Mesodermal cell (in vitro differentiated cells): ENCODE measurements around the gene CACNA1C.

Experiments used
- H3K27ac ChIP-seq: 2 replicates; pipeline ENCODE4 v1.7.0; 2013; ENCODE audit warnings: mild to moderate bottlenecking, low read depth, low read length, moderate library complexity; ENCODE audit not compliant: severe bottlenecking
- H3K36me3 ChIP-seq: 2 replicates; pipeline ENCODE4 v1.7.1; 2013; ENCODE audit warnings: mild to moderate bottlenecking, low read length, moderate library complexity; ENCODE audit not compliant: control insufficient read depth, insufficient read depth
- H3K4me1 ChIP-seq: one replicate; pipeline ENCODE4 v1.7.1; 2013; ENCODE audit warnings: mild to moderate bottlenecking, low read length; ENCODE audit not compliant: insufficient read depth, control insufficient read depth, poor library complexity, severe bottlenecking
- H3K4me3 ChIP-seq: 2 replicates; pipeline ENCODE4 v1.7.0; 2013; ENCODE audit warnings: low read length, control low read depth, mild to moderate bottlenecking; ENCODE audit not compliant: insufficient read depth, poor library complexity, severe bottlenecking; ENCODE audit errors: extremely low read depth
- H3K9me3 ChIP-seq: 2 replicates; pipeline ENCODE4 v1.7.1; 2013; ENCODE audit warnings: mild to moderate bottlenecking, low read length, moderate library complexity; ENCODE audit not compliant: control insufficient read depth
- WGBS, 2 experiments: methylation state at CpG; one replicate each; pipeline ENCODE4 v1.1.5; 2013; ENCODE audit warnings: missing lambda C conversion rate in 2 of 2; ENCODE audit not compliant: insufficient coverage in 2 of 2; 5-methylcytosine and 5-hydroxymethylcytosine counted together

CACNA1C gene

DNA sequence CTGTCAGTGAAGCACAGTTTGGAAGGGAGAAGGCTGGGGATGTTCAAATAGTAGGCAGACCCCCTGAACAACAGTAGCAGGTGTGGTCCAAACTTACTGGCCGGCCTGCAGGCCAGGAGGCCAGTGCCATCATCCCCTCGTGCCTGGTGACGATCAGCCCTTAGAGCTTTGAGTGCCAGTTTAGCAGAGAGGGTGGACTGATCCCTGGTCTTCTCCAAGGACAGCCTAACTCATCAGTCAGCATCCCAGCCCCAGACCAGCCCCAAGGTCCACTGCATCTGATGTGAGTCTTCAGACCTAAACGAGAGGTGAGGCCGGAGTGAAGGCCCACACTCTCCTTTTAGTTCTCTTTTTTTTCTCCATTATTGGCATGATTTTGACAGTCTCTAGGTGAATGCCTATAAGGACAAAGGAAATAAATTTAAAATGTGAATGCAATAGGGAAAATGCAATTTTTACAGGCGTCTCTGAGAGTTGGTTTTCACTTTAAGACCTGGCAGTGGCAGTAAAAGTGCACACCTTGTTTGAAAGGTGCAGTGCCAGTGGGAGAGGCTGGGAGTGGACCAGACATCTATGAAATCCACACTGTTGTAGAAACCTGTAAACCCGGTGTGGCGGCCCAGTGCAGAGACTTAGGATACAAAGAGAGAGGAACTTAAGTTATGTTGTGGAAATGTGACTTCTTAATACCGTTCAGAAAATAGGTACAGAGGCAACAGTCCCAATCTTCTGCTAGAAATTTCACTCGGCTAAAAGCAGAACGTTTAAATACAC is 311.2 kb downstream of the CACNA1C start:
- H3K4me3 ChIP-seq, result no peak overlapping the region
- peaks cover 6% of the 10 kb centered on the region for H3K9me3 ChIP-seq
- 94 to 97% methylated on average over 5 of the region's 11 CpGs for WGBS, 2 experiments
- H3K4me1 ChIP-seq, result peaks cover 4% of the 10 kb centered on the region
- no peaks in the 10 kb centered on the region for H3K36me3 ChIP-seq
- no peak overlapping the region for H3K27ac ChIP-seq

- Histone ChIP-seq H3K27ac (no peak overlapping the region), H3K4me1 (peaks cover 2% of the 10 kb centered on the region), H3K4me3 (no peak overlapping the region), H3K9me3 (peaks cover 6% of the 10 kb centered on the region), H3K36me3 (no peaks in the 10 kb centered on the region)
- WGBS, 2 experiments, result 91 to 93% methylated on average over 8 of the region's 9 CpGs
Observed at GRCh38 chr12:2364631-2365051, 311.9 kb downstream of the CACNA1C start.

- Histone ChIP-seq H3K9me3 (peaks cover 6% of the 10 kb centered on the region), H3K27ac (no peak overlapping the region), H3K4me3 (no peak overlapping the region), H3K36me3 (no peaks in the 10 kb centered on the region), H3K4me1 (no peaks in the 10 kb centered on the region)
- 100% methylated on average over 1 of the region's 3 CpGs; no CpG with 5 or more reads in 1 of the 2 experiments for WGBS, 2 experiments
Observed at GRCh38 chr12:2366711-2367110, 313.9 kb downstream of the CACNA1C start.

DNA sequence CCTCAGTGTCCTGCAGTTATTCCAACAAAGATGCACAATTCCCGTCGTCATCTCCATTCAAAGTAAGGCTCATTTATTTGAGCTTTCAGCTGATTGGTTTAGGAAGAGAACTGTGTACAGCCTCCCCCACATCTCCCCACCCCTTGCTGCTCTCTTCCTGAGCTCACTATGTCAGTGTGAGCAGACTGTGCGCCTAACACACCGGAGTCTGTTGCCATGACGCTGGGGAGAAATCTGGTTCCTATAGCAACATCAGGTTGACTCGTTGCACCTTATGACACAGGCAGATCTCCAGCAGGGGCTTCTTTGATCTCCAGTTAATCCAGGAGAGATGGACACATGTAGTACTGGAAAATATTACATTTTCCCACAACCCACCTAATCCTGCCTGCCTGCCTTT is 319.4 kb downstream of the CACNA1C start:
- peaks cover under 1% of the 10 kb centered on the region for H3K9me3 ChIP-seq
- 60 to 73% methylated on average over 3 to 6 of the region's 6 CpGs for WGBS, 2 experiments
- H3K27ac ChIP-seq, result no peak overlapping the region
- peaks cover 3% of the 10 kb centered on the region for H3K4me1 ChIP-seq
- H3K4me3 ChIP-seq, result no peak overlapping the region
- H3K36me3 ChIP-seq, result no peaks in the 10 kb centered on the region

- Histone ChIP-seq H3K4me1 (peaks cover 3% of the 10 kb centered on the region), H3K36me3 (no peaks in the 10 kb centered on the region), H3K9me3 (no peaks in the 10 kb centered on the region), H3K27ac (no peak overlapping the region), H3K4me3 (no peak overlapping the region)
- WGBS, 2 experiments, result 80 to 83% methylated on average over 10 to 12 of the region's 12 CpGs
Observed at GRCh38 chr12:2372735-2373134, 319.9 kb downstream of the CACNA1C start.

DNA sequence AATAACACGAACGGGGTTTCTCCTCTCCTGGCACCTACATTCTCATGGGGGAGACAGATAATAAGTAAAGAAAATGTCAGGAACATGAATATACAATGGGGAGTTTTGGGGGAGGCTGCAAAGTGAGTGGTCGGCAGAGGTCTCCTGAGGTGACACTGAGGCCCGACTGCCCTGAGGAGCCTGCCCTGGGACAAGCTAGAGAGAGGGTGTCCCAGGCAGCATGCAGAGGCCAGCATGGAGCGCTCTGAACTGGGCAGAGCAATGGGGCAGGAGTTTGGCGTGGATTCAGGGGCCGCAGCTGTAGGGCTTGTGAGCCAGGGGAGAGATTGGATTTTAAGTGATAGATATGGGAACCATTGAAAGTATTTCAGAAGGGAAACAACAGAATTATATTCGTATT is 320.5 kb downstream of the CACNA1C start:
- Histone ChIP-seq H3K4me3 (no peak overlapping the region), H3K27ac (no peak overlapping the region), H3K9me3 (no peaks in the 10 kb centered on the region), H3K4me1 (peaks cover 3% of the 10 kb centered on the region), H3K36me3 (no peaks in the 10 kb centered on the region)
- 88 to 90% methylated on average over 5 to 8 of the region's 8 CpGs for WGBS, 2 experiments

- H3K4me3 ChIP-seq, result no peak overlapping the region
- no peaks in the 10 kb centered on the region for H3K9me3 ChIP-seq
- 92% methylated on average over 7 to 8 of the region's 10 CpGs for WGBS, 2 experiments
- no peaks in the 10 kb centered on the region for H3K36me3 ChIP-seq
- H3K4me1 ChIP-seq, result peaks cover 3% of the 10 kb centered on the region
- no peak overlapping the region for H3K27ac ChIP-seq
Observed at GRCh38 chr12:2374092-2374906, 321.5 kb downstream of the CACNA1C start.

DNA sequence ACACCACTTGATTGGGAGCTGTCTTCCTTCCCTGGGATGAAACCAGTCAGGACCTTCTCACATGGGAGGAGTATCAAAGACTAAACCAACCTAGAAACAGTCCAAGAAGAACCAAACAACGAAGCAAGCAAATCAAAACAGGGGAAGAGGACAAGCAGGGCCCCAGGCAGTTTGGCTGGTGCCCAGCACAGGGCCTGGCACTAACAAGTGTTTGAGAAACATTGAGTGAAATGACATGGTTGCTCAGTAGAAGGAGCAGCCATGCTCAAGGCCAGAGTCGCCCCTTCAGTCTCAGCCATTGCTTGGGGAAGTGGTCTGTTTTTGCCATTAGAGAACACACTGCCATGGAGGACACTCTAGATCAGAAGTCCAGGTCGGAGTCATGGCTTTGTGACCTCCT is 323.1 kb downstream of the CACNA1C start:
- WGBS, 2 experiments, result 90 to 93% methylated on average over 2 to 3 of the region's 3 CpGs
- H3K4me1 ChIP-seq, result peaks cover 3% of the 10 kb centered on the region
- H3K4me3 ChIP-seq, result no peak overlapping the region
- H3K36me3 ChIP-seq, result no peaks in the 10 kb centered on the region
- no peak overlapping the region for H3K27ac ChIP-seq
- no peaks in the 10 kb centered on the region for H3K9me3 ChIP-seq

DNA sequence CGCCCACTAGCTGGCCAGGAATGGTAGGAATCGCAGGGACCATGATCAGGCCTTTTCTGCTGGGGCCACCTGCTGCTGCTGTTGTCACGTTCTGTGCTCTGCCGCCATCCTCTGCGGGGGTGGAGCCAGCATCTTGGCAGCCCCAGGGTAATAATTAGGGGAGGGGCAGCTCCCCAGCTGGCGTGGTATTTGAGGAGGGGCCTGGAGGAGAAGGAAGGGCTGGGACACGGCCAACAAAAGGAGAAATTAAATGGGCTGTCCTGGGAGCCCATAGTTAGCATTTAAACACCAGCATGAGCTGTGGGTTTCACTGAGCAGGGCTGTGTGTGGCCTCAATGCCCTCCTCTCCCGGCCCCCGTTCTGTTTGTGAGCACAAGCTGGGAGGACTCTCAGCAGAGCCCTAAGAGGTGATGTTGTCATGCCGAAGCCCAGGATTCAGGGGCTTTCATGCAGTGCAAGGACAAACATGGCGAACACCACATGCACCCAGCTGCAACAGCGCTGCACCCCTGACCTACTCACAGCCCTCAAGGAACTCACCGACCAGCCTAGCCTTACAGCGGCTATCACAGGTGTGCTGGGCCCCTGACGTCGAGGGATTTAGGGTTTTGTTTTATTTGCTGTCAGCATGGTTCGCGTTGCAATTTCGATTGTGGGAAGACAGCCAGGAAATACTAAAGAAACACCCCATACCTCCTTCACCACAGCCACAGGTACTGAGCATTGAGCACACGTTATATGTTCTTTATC is 324.3 kb downstream of the CACNA1C start:
- Histone ChIP-seq H3K36me3 (no peaks in the 10 kb centered on the region), H3K4me1 (peaks cover 3% of the 10 kb centered on the region), H3K9me3 (no peaks in the 10 kb centered on the region), H3K27ac (no peak overlapping the region), H3K4me3 (no peak overlapping the region)
- 59 to 60% methylated on average over 17 to 19 of the region's 20 CpGs for whole genome bisulfite sequencing, 2 experiments

DNA sequence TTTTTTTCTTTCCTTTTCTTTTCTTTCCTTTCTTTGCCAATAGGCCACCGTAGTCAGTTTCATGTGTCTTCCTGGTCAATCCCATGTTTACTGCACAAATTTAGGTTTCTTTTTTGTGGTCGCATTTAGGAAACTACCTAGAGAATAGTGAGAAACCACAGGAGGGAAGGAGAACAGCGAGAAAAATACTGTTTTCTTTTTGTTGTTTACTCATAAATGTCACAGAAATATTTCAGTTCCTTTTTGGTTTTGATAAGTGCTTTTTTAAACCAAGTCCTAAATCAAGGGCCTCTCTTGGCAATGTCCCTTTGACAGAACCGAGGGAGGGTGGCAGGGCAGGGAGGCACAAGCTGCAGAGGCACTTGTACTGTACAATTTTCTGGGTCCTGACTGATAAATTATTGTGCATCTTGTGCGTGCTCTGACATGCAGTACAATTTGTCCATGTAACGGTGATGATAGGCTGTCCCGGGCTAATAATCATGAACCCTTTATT is 326.1 kb downstream of the CACNA1C start:
- WGBS, 2 experiments, result 93 to 94% methylated on average over 4 to 5 of the region's 7 CpGs
- Histone ChIP-seq H3K4me1 (no peaks in the 10 kb centered on the region), H3K36me3 (no peaks in the 10 kb centered on the region), H3K9me3 (no peaks in the 10 kb centered on the region), H3K4me3 (no peak overlapping the region), H3K27ac (no peak overlapping the region)
